GM13977 (cell line): ENCODE data around the gene GDPD5.
A peak's percentile ranks its signal among the peaks of the same experiment; 100 is the strongest.

Experiments
- DNase-seq: peaks from one replicate; pipeline ENCODE4 v3.0.0; 2012; ENCODE audit warnings: low spot score
- in situ Hi-C: fragments of 300-500 bp; cut with MboI; formaldehyde crosslinking; loops from one replicate; pipeline ENCODE4 v1.12.0; 2022; ENCODE audit warnings: low sequenced_read_pairs, low pct_unique_long_range_greater_than_20kb, mixed read lengths, inconsistent platforms; ENCODE audit not compliant: unreplicated experiment
- TF ChIP-seq, protein P1 (sequence below): IDR thresholded peaks from 2 replicates; pipeline ENCODE4 v1.5.1; 2012; ENCODE audit warnings: mild to moderate bottlenecking, control low read depth; ENCODE audit not compliant: insufficient read depth; ENCODE audit errors: extremely low read depth, missing control alignments

Gene GDPD5

DNA sequence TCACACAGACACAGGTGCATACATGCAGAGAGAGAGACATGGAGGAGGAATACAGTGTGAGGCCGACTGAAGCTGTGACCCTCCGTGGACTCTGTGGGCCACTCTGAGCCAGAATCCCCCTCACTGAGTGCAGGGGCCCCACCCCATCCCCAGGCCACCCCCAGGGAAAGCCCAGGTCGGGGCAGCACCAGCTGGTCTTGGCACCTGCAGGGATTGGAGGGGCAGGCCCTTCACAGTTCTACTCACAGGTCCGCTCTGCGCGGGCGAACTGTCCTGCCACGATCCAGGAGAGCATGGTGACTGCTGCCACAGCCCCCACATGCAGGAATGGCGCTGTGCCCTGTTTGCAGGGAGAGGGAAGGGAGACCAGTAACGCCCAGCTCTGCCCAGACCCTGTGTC, 76.5 kb downstream of the GDPD5 start:
- in situ Hi-C loops, result loop anchor here (5.0 kb wide), 1 partner anchor 83 kb away; no protein-coding TSS in a partner anchor
- no peak for DNase-seq
- TF ChIP-seq, protein P1, sequence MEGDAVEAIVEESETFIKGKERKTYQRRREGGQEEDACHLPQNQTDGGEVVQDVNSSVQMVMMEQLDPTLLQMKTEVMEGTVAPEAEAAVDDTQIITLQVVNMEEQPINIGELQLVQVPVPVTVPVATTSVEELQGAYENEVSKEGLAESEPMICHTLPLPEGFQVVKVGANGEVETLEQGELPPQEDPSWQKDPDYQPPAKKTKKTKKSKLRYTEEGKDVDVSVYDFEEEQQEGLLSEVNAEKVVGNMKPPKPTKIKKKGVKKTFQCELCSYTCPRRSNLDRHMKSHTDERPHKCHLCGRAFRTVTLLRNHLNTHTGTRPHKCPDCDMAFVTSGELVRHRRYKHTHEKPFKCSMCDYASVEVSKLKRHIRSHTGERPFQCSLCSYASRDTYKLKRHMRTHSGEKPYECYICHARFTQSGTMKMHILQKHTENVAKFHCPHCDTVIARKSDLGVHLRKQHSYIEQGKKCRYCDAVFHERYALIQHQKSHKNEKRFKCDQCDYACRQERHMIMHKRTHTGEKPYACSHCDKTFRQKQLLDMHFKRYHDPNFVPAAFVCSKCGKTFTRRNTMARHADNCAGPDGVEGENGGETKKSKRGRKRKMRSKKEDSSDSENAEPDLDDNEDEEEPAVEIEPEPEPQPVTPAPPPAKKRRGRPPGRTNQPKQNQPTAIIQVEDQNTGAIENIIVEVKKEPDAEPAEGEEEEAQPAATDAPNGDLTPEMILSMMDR, result no peak

DNA sequence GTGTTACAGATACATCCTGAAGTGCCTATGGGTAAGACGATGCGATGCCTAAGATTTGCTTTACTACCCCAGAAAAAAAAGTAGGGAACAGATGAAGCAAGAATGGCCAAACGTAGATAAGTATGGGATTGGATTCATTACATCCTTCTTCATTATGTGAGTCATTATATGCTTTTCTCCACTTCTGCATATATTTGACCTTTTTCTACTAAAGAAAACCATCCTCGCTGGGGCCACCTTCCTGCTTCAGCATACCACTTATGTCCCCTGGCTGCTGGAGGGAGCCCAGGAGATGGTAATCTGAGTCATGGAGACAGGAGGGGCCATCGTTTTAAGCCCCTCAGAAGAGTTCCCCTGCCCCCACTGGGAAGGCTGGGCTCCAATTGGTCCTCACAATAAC, 78.3 kb downstream of the GDPD5 start:
- TF ChIP-seq, protein P1, result no peak
- in situ Hi-C loops, result loop anchor here (5.0 kb wide), 1 partner anchor 85 kb away; no protein-coding TSS in a partner anchor
- no peak for DNase-seq

DNA sequence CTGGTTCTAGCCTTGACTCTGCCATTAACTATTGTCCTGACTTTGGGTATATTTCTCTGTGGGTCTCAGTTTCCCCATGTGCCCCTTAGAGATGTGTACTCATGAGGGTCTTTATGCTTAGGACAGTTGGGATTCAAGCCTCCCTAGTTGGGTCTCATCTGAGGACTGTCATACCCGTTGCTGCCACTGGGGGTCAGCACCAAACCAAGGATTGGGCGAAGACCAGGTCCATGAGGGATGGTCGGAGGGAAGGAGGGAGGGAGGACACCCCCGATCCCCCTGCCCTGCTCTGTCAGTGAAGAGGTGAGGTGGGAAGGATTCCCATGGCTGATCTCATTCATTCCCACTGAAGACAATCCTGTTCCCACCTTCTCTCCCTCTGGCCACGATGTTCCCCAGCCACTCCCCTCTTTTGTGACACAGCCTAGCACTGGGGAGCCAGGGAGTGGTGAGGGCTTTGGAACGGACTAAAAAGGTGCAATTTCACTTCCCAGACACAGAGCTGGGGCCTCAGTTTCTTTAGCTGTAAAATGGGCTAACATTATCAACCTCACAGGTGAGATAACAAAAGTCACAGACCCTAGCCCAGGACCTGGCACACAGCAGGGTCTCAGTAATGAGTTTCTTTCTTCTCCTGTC, 80.3 kb downstream of the GDPD5 start:
- in situ Hi-C loops, result loop anchor here (5.0 kb wide), 1 partner anchor 87 kb away; no protein-coding TSS in a partner anchor
- DNase-seq, result peak; percentile 85

DNA sequence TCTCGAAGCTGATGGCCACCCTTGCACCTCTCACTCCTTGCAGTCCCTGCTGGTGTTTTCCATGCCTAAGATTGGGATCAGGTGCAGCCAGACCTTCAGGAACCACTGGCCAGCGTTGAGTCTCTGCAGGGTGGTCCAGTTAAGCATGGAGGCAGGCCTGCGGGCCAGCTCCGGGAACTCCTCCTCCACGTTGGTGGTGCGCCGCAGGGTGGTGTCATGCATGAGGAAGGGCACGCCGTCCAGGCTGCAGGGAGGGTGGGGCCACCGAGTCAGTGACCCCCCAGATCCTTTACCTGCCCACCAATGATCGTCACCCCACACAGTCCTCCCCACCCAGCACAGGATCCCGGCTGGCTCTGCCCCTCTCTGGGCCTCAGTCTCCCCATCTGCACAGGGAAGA, 82.7 kb downstream of the GDPD5 start:
- in situ Hi-C loops, result no loop called here
- no peak for DNase-seq
- TF ChIP-seq, protein P1, result no peak

More for the DNA sequence above, 80.3 kb downstream of the GDPD5 start:
- TF ChIP-seq, protein P1, result peak; percentile 99

- TF ChIP-seq, protein P1, result no peak
- DNase-seq, result no peak
- in situ Hi-C loops, result no loop called here
Measured at GRCh38 chr11:75442161-75442885, 83.4 kb downstream of the GDPD5 start.

- in situ Hi-C loops, result no loop called here
Measured at GRCh38 chr11:75441804-75442132, 84.0 kb downstream of the GDPD5 start.

More at GRCh38 chr11:75441804-75442132, 84.0 kb downstream of the GDPD5 start:
- TF ChIP-seq, protein P1, result no peak
- no peak for DNase-seq
